GM18909 (cell line): Measurements from ENCODE around the gene CDH23.

Source experiments
- ATAC-seq: cut with Tn5 transposase; IDR thresholded peaks from one replicate; pipeline ENCODE4 v1.9.1; 2021; ENCODE audit warnings: mild to moderate bottlenecking; ENCODE audit not compliant: unreplicated experiment, poor library complexity

The CDH23 gene

DNA sequence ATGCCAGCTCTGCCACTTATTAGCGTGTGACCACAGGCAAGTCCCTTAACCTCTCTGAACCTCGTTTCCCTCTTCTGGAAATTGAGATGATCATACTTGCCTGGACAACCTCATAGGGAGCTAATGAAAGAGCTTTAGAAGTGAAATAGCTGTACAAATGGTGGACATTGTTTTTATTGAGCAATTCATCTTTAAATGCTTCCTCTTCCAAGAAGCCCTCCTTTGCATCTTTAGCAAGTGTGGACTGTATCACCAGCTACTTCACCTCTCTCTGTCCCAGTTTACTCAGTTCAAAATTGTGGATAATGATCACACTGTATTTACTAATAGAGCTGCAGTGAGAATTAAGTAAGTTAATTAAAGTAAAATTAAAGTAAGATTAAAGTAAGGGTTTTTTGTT lies 61.7 kb downstream of the CDH23 start:
- ATAC-seq = no peak

GRCh38 chr10:71459513-71459912 lies 62.8 kb downstream of the CDH23 start:
- ATAC-seq = no peak

DNA sequence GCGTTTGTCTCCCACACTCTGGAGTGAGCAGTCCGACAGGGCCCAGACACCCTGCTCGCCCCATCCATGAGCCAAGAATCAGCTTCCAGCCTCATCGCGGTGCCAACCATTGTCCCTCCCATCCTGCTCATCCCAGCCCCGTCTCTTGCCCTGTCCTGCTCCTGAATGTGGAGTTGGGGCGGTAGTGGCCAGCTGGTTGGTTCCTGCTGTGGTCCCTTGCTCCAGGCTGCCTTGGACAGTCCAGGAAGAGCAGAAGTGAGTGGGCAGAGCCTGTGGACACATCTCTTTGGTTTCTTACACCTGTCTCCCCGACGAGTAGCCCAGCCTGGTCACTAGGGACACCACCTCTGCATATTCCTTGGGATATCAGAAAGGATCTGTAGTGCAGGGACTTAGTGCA lies 63.9 kb downstream of the CDH23 start:
- no peak for ATAC-seq

GRCh38 chr10:71461457-71461856 lies 64.7 kb downstream of the CDH23 start:
- ATAC-seq = no peak

DNA sequence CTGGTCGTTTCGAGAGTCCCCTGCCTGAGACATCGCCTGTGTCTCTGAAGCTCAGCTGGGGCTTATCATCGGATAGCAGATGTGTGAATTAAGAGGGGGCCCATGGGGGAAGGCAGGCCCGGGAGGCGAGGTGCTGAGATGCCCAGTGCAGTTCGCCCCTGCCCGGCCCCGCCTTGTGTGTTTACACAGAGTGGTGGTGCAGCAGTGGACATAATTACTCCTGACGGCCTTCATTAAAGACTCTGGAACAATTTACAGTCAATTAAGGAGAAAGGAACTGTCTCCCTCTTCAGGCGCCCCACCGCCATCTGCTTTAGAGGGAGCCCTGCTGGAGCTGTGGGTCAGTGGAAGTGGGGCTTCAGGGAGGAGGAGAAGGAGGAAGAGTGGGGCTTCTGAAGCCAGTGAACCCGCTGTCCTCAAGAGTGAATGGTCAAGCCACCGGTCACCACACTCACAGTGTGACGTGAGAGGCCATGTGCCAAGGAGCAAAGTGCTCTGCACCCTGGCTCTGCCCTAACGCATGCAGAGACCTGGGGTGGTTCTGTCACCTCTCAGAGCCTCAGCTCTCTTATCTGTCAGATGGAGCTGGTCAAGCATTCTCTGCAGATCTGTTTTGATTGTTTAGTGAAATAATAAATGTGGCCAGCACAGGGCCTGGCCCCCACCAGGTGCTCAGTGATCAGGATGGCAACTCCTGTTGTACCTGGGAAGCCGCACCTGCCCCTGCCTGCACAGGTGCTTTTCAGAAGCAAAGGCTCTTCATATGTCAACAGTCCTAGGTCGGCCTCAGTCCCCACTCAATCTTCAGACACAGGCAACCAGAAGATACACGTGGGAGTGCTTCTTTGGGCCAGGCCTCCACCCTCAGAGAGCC lies 65.6 kb downstream of the CDH23 start:
- no peak for ATAC-seq

DNA sequence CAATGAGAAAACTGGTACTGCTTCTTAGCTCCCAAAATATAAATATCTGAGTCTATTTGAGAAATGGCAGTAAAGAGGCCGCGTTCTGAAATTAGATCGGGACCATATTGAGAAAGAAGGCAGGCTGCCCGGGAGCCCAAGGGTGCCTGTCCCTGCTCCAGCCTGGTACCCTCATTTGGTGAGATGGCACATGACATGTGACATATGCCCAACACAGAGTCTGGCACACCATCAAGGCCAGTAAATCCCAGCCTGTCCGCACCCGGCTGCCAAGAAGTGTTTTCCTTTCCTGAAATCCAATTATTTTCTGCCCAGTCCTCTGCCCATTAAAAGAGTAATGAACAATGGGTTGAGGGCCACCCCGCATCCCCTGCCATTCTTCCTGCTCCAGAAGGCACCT lies 66.4 kb downstream of the CDH23 start:
- no peak for ATAC-seq

DNA sequence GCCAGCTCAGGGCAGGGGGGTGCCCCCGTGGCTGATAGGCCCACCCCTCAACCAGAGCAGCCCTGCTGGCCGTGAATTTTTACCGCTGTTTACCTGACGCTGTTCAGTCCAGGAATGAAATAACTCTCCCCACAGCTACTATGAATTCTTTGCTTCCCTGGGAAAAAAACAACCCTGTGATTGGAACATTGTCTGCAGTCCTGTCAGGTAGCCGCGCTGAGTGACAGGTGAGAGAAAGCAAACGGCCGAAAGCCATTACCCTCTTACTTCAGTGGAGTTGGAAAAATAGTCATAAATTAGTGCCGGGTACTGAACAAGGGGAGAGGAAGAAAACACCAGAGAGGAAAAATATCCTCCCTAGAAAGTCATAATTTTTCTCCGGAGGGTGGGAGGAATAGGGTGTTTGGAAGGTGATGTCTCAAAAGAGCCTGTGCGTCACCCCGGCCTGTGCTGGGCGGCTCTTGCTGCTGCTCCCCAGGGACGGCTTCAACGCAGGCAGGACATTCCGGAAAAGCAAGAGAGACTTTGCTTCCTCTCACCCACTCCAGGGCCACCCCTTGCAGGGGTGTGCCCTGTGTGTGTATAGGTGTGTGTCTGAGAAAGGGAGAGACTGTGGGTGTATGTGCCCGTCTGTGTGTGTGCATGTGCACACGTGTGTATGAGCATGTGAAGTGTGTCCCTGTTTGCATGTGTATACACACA lies 69.0 kb downstream of the CDH23 start:
- ATAC-seq = no peak

GRCh38 chr10:71466330-71466729 lies 69.6 kb downstream of the CDH23 start:
- ATAC-seq = no peak

DNA sequence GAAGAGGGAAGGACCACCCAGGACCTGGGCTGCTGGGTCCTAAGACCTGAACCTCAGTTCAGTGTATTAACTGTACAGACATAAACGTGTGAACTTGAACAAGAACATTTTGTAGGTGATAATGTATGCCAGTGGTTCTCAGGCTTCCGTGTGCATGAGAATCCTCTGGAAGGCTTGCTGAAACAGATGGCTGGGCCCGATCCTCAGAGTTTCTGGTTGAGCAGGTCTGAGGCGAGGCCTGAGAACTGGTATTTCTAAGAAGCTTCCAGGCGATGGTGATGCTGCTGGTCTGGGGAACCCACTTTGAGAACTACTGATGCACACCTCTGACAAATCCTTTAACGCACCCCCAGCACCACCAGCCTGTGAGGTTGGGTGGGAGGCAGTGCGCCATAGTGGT lies 70.4 kb downstream of the CDH23 start:
- ATAC-seq = no peak

- ATAC-seq = no peak
Observed at GRCh38 chr10:71467569-71468362, 71.0 kb downstream of the CDH23 start.

- no peak for ATAC-seq
Observed at GRCh38 chr10:71468363-71469094, 71.8 kb downstream of the CDH23 start.

- ATAC-seq = no peak
Observed at GRCh38 chr10:71471006-71471405, 74.3 kb downstream of the CDH23 start.

GRCh38 chr10:71471957-71472365 lies 75.2 kb downstream of the CDH23 start:
- ATAC-seq = no peak

- no peak for ATAC-seq
Observed at GRCh38 chr10:71472466-71472865, 75.7 kb downstream of the CDH23 start.

- ATAC-seq = no peak
Observed at GRCh38 chr10:71472912-71473311, 76.2 kb downstream of the CDH23 start.

- ATAC-seq = no peak
Observed at GRCh38 chr10:71473671-71474599, 77.2 kb downstream of the CDH23 start.

GRCh38 chr10:71474702-71475242 lies 78.1 kb downstream of the CDH23 start:
- no peak for ATAC-seq

DNA sequence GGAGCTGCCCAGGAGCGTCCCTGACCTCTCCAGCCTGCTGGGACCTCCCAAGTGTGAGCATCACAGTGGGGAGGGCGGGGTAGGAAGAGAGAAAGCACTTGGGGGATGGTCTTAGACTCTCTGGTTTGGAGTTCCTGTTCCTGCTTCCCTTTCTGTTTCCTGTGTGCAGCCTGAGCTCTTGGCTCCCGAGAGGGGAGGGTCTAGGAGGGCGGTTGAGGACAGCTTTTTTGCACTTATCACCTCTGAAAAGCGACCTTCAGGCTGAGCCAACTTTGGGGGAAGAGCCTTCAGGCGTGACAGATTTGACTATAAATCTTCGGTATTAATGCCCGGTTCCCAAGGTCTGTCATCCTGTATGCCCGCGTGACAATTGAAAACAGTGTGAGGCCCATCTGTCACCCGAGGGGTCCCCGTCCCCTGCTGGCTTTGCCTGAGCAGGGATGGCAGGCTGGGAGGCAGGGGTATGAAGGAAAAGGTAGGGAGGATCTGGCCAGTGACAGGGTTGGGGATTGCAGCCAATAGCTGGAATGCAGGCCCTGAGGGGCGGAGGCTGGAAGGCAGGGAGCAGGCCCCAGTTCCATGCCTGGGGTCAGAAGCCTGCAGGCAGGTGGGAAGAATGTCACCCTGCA lies 78.6 kb downstream of the CDH23 start:
- no peak for ATAC-seq
